Loucy (cell line): ENCODE results near the gene OAS1.

ENCODE experiments used
- H2AFZ ChIP-seq: fragments of 200-600 bp; sonication (generic); 2 replicates; pipeline ENCODE4 v1.6.0; 2016; ENCODE audit warnings: antibody characterized with exemption, mild to moderate bottlenecking, low read length, moderate library complexity
- H3F3A ChIP-seq: fragments of 200-600 bp; 2 replicates; pipeline ENCODE4 v1.6.0; 2016; ENCODE audit warnings: antibody characterized with exemption, low read depth, mild to moderate bottlenecking
- H3K27me3 ChIP-seq: fragments of 200-600 bp; sonication (generic); 2 replicates; pipeline ENCODE4 v1.6.1; 2014; ENCODE audit warnings: low read length, mild to moderate bottlenecking; ENCODE audit not compliant: insufficient read depth, poor library complexity, severe bottlenecking
- H3K36me3 ChIP-seq: fragments of 200-600 bp; sonication (generic); 2 replicates; pipeline ENCODE4 v1.6.1; 2016; ENCODE audit warnings: low read length; ENCODE audit not compliant: insufficient read depth
- H3K4me1 ChIP-seq: fragments of 200-600 bp; sonication (generic); 2 replicates; pipeline ENCODE4 v1.5.1; 2014; ENCODE audit warnings: low read length, mild to moderate bottlenecking; ENCODE audit not compliant: insufficient read depth, poor library complexity, severe bottlenecking
- H3K4me2 ChIP-seq: fragments of 200-600 bp; sonication (generic); 2 replicates; pipeline ENCODE4 v1.6.0; 2014; ENCODE audit warnings: antibody characterized with exemption, low read length, low read depth, mild to moderate bottlenecking; ENCODE audit not compliant: poor library complexity, severe bottlenecking
- H3K4me3 ChIP-seq: fragments of 200-600 bp; sonication (generic); 2 replicates; pipeline ENCODE4 v1.5.1; 2014; ENCODE audit warnings: low read length, mild to moderate bottlenecking, mixed read lengths; ENCODE audit not compliant: poor library complexity, severe bottlenecking
- H3K79me2 ChIP-seq: fragments of 200-600 bp; sonication (generic); 2 replicates; pipeline ENCODE4 v1.6.1; 2014; ENCODE audit warnings: low read length; ENCODE audit not compliant: insufficient read depth
- H3K9ac ChIP-seq: fragments of 200-600 bp; sonication (generic); 2 replicates; pipeline ENCODE4 v1.6.0; 2014; ENCODE audit warnings: mild to moderate bottlenecking, low read depth, low read length, moderate library complexity; ENCODE audit not compliant: poor library complexity, severe bottlenecking
- H3K9me2 ChIP-seq: fragments of 200-600 bp; sonication (generic); replicated peaks from 2 replicates; pipeline ENCODE4 v1.6.1; 2016; ENCODE audit warnings: low read depth, low read length, mixed read lengths
- H3K9me3 ChIP-seq: fragments of 200-600 bp; sonication (generic); 2 replicates; pipeline ENCODE4 v1.6.1; 2014; ENCODE audit warnings: mild to moderate bottlenecking, antibody characterized with exemption, low read length, low read depth; ENCODE audit not compliant: insufficient read depth
- H4K20me1 ChIP-seq: fragments of 200-600 bp; sonication (generic); 2 replicates; pipeline ENCODE4 v1.6.0; 2014; ENCODE audit warnings: antibody characterized with exemption, low read length, mild to moderate bottlenecking; ENCODE audit not compliant: insufficient read depth, poor library complexity, severe bottlenecking
- CTCF ChIP-seq: fragments of 200-600 bp; sonication (generic); conservative IDR thresholded peaks from 2 replicates; pipeline ENCODE4 v1.5.1; 2014; ENCODE audit warnings: mild to moderate bottlenecking, antibody characterized with exemption, low read length
- EZH2phosphoT487 ChIP-seq: fragments of 200-600 bp; IDR thresholded peaks from 2 replicates; pipeline ENCODE4 v1.6.1; 2018; ENCODE audit warnings: antibody characterized with exemption, mild to moderate bottlenecking, moderate library complexity, borderline replicate concordance

Gene OAS1

GRCh38 chr12:112875608-112876007, 31.2 kb upstream of the OAS1 start:
- H3K4me2 ChIP-seq: no peak overlapping the region
- no peaks in the 10 kb centered on the region for H3K4me1 ChIP-seq
- H3F3A ChIP-seq: no peaks in the 10 kb centered on the region
- H3K27me3 ChIP-seq: no peaks in the 10 kb centered on the region
- TF ChIP-seq EZH2phosphoT487 (no peak), CTCF (no peak)
- H3K9me2 ChIP-seq: no peaks in the 10 kb centered on the region
- no peaks in the 10 kb centered on the region for H4K20me1 ChIP-seq
- H3K36me3 ChIP-seq: no peaks in the 10 kb centered on the region
- H3K79me2 ChIP-seq: no peaks in the 10 kb centered on the region
- H3K4me3 ChIP-seq: no peak overlapping the region
- H3K9ac ChIP-seq: no peak overlapping the region
- no peak overlapping the region for H2AFZ ChIP-seq
- H3K9me3 ChIP-seq: no peaks in the 10 kb centered on the region

- Histone ChIP-seq H3K79me2 (no peaks in the 10 kb centered on the region), H3K9me2 (no peaks in the 10 kb centered on the region), H2AFZ (no peak overlapping the region), H3K9me3 (no peaks in the 10 kb centered on the region), H3K9ac (no peak overlapping the region), H3K4me3 (no peak overlapping the region), H3K4me2 (no peak overlapping the region), H3K36me3 (no peaks in the 10 kb centered on the region), H3F3A (no peaks in the 10 kb centered on the region), H3K4me1 (no peaks in the 10 kb centered on the region), H3K27me3 (no peaks in the 10 kb centered on the region), H4K20me1 (no peaks in the 10 kb centered on the region)
- no peak for TF ChIP-seq CTCF
- TF ChIP-seq EZH2phosphoT487: no peak
Measured at GRCh38 chr12:112876506-112876905, 30.3 kb upstream of the OAS1 start.

GRCh38 chr12:112877006-112877405, 29.8 kb upstream of the OAS1 start:
- Histone ChIP-seq H3K79me2 (no peaks in the 10 kb centered on the region), H3K9me2 (no peaks in the 10 kb centered on the region), H2AFZ (no peak overlapping the region), H3K4me2 (no peak overlapping the region), H3K9me3 (no peaks in the 10 kb centered on the region), H3K27me3 (no peaks in the 10 kb centered on the region), H3F3A (no peaks in the 10 kb centered on the region), H3K4me3 (no peak overlapping the region), H3K9ac (no peak overlapping the region), H3K36me3 (no peaks in the 10 kb centered on the region), H3K4me1 (no peaks in the 10 kb centered on the region), H4K20me1 (no peaks in the 10 kb centered on the region)
- TF ChIP-seq EZH2phosphoT487 (no peak), CTCF (no peak)
